Measurements from ENCODE around the gene LYZL4.

The LYZL4 gene

GRCh38 chr3:42410370-42411131 is at the start of gene LYZL4:
LYZL4 (minus strand) TSS chr3:42410610; CDS start chr3:42407251, 3,359 bp downstream.
- no peak for DNase-seq

GRCh38 chr3:42459151-42459550 is 48.7 kb upstream of the LYZL4 start:
- DNase-seq = no peak

GRCh38 chr3:42456211-42456610 is 45.8 kb upstream of the LYZL4 start:
- DNase-seq = no peak

GRCh38 chr3:42451546-42452230 is 41.3 kb upstream of the LYZL4 start:
- no peak for DNase-seq

GRCh38 chr3:42451116-42451515 is 40.7 kb upstream of the LYZL4 start:
- DNase-seq = no peak

GRCh38 chr3:42450567-42450966 is 40.2 kb upstream of the LYZL4 start:
- no peak for DNase-seq

- no peak for DNase-seq
Observed at GRCh38 chr3:42447481-42447880, 37.1 kb upstream of the LYZL4 start.

- DNase-seq = no peak
Observed at GRCh38 chr3:42446111-42447050, 36.0 kb upstream of the LYZL4 start.

GRCh38 chr3:42443819-42444436 is 33.5 kb upstream of the LYZL4 start:
- DNase-seq = peak; percentile 80

GRCh38 chr3:42443292-42443691 is 32.9 kb upstream of the LYZL4 start:
- DNase-seq = no peak

GRCh38 chr3:42442640-42443039 is 32.2 kb upstream of the LYZL4 start:
- no peak for DNase-seq

- no peak for DNase-seq
Observed at GRCh38 chr3:42441791-42442190, 31.4 kb upstream of the LYZL4 start.

- DNase-seq = no peak
Observed at GRCh38 chr3:42440924-42441323, 30.5 kb upstream of the LYZL4 start.

- DNase-seq = no peak
Observed at GRCh38 chr3:42439261-42440115, 29.1 kb upstream of the LYZL4 start.

- DNase-seq = no peak
Observed at GRCh38 chr3:42438758-42439157, 28.3 kb upstream of the LYZL4 start.

- no peak for DNase-seq
Observed at GRCh38 chr3:42438193-42438592, 27.8 kb upstream of the LYZL4 start.

GRCh38 chr3:42434777-42435380 is 24.5 kb upstream of the LYZL4 start:
- DNase-seq = no peak

GRCh38 chr3:42432485-42432884 is 22.1 kb upstream of the LYZL4 start:
- no peak for DNase-seq

- DNase-seq = no peak
Observed at GRCh38 chr3:42430781-42431532, 20.5 kb upstream of the LYZL4 start.

GRCh38 chr3:42428830-42429229 is 18.4 kb upstream of the LYZL4 start:
- no peak for DNase-seq

Data from activated CD4-positive, alpha-beta T cell treated with anti-CD3 and anti-CD28 coated beads, Interleukin-10, Interleukin-2, amounts not matched to agents 100 ng/mL and 50 ng/mL, durations not matched to agents 16 hours and 8 hours (primary cell).